HCT116 (cell line): ENCODE measurements around the gene TBKBP1. TPM values are rescaled to one million over a fixed set of nuclear protein-coding genes. Genes with fewer than 3 reads are reported as not detected.

ENCODE experiments used
- ATAC-seq: fragments of 200-7000 bp; cut with Tn5 transposase; 2 replicates; pipeline ENCODE4 v1.9.1; 2020; ENCODE audit warnings: mild to moderate bottlenecking, moderate library complexity
- BruUV-seq: library from RNA; stranded (reverse); fragments of 400-500 nt; replicated peaks from 2 replicates; lab custom pipeline; 2021; lab: Mats Ljungman, UMichigan
- CTCF ChIA-PET: fragments of 300-600 bp; sonication (Branson Sonifier 250); formaldehyde crosslinking; loops from one replicate; lab custom pipeline; 2021; ENCODE audit warnings: antibody characterized with exemption; lab: Charles Lee
- POLR2A ChIA-PET: fragments of 300-600, 350-600 bp; sonication (Branson Sonifier 250); formaldehyde crosslinking; loops from one replicate; lab custom pipeline; 2021; ENCODE audit warnings: antibody characterized with exemption; lab: Charles Lee
- RAD21 ChIA-PET, 2 experiments: fragments of 300-600 bp; sonication (Branson Sonifier 250); formaldehyde crosslinking; loops; one replicate each; lab custom pipeline; 2023; ENCODE audit warnings: low total read pairs in 2 of 2; ENCODE audit not compliant: uncharacterized antibody in 2 of 2, unreplicated experiment in 2 of 2, low non-redundant PET in 1 of 2; lab: Charles Lee
- DNase-seq: peaks from one replicate; pipeline ENCODE4 v3.0.0-alpha.2; 2010; ENCODE audit warnings: low read depth, low spot score
- H2AFZ ChIP-seq: fragments of 200-600 bp; shearing (Covaris generic), sonication (generic); 2 replicates; pipeline ENCODE4 v1.6.1; 2017; ENCODE audit warnings: low read depth, mixed run types, mixed read lengths, antibody characterized with exemption, low read length; ENCODE audit not compliant: poor library complexity, severe bottlenecking
- H3K27ac ChIP-seq: 2 replicates; pipeline ENCODE4 v1.5.1; 2012; ENCODE audit warnings: low read depth, low read length
- H3K27me3 ChIP-seq: fragments of 200-600 bp; sonication (generic); 2 replicates; pipeline ENCODE4 v1.6.1; 2016; ENCODE audit warnings: mixed run types, low read length, mixed read lengths; ENCODE audit not compliant: insufficient read depth
- H3K36me3 ChIP-seq, 2 experiments: fragments of 200-500 bp in 1 of 2; fragments of 200-600 bp in 1 of 2; sonication (Bioruptor generic) in 1 of 2; sonication (generic) in 1 of 2; 2 replicates each; pipeline versions ENCODE4 v1.5.1 to v1.6.1; 2014 to 2016; ENCODE audit warnings: low read length in 2 of 2, inconsistent platforms in 1 of 2, mixed read lengths in 1 of 2, mixed run types in 1 of 2; ENCODE audit not compliant: insufficient read depth in 2 of 2, control insufficient read depth in 1 of 2
- H3K4me1 ChIP-seq, 2 experiments: fragments of 200-600 bp in 1 of 2; sonication (generic) in 1 of 2; 2 replicates each; pipeline versions ENCODE4 v1.5.1 to v1.6.1; 2012 to 2017; ENCODE audit warnings: low read length in 2 of 2, inconsistent platforms in 1 of 2, mild to moderate bottlenecking in 1 of 2, mixed read lengths in 1 of 2, mixed run types in 1 of 2, moderate library complexity in 1 of 2; ENCODE audit not compliant: insufficient read depth in 2 of 2, control insufficient read depth in 1 of 2
- H3K4me2 ChIP-seq: fragments of 200-600 bp; sonication (generic); 2 replicates; pipeline ENCODE4 v1.6.1; 2017; ENCODE audit warnings: mixed run types, low read length, mixed read lengths
- H3K4me3 ChIP-seq, 2 experiments: fragments of 200-600 bp in 1 of 2; sonication (generic) in 1 of 2; replicated peaks in 1 of 2; 2 replicates each; pipeline ENCODE4 v1.5.1; 2011 to 2016; ENCODE audit warnings: low read length in 2 of 2, control low read depth in 1 of 2, low read depth in 1 of 2, mild to moderate bottlenecking in 1 of 2, mixed read lengths in 1 of 2, mixed run types in 1 of 2
- H3K79me2 ChIP-seq: fragments of 200-600 bp; sonication (generic); 2 replicates; pipeline ENCODE4 v1.6.1; 2017; ENCODE audit warnings: mild to moderate bottlenecking, mixed run types, low read length, moderate library complexity, mixed read lengths; ENCODE audit not compliant: insufficient read depth
- H3K9ac ChIP-seq: fragments of 200-600 bp; sonication (generic); 2 replicates; pipeline ENCODE4 v1.6.1; 2016; ENCODE audit warnings: low read length, mixed read lengths
- H3K9me2 ChIP-seq: fragments of 200-600 bp; sonication (generic), shearing (Covaris generic); 2 replicates; pipeline ENCODE4 v1.6.1; 2017; ENCODE audit warnings: mixed run types, mild to moderate bottlenecking, moderate library complexity; ENCODE audit not compliant: insufficient read depth
- H3K9me3 ChIP-seq, 2 experiments: fragments of 200-500 bp in 1 of 2; fragments of 200-600 bp in 1 of 2; sonication (Bioruptor generic) in 1 of 2; sonication (generic) in 1 of 2; 2 replicates each; pipeline ENCODE4 v1.6.1; 2014 to 2017; ENCODE audit warnings: low read length in 2 of 2, mixed read lengths in 2 of 2, inconsistent platforms in 1 of 2, low read depth in 1 of 2, mild to moderate bottlenecking in 1 of 2, mixed run types in 1 of 2, moderate library complexity in 1 of 2; ENCODE audit not compliant: control insufficient read depth in 1 of 2, insufficient read depth in 1 of 2
- H4K20me1 ChIP-seq: fragments of 200-600 bp; sonication (generic), shearing (Covaris generic); 2 replicates; pipeline ENCODE4 v1.6.1; 2017; ENCODE audit warnings: mixed run types, mild to moderate bottlenecking, moderate library complexity; ENCODE audit not compliant: insufficient read depth
- CEBPB ChIP-seq: IDR thresholded peaks from 2 replicates; pipeline ENCODE4 v1.6.1; 2012; ENCODE audit warnings: low read depth
- EGR1 ChIP-seq: IDR thresholded peaks from 2 replicates; pipeline ENCODE4 v1.6.1; 2012; ENCODE audit warnings: low read depth
- EZH2 ChIP-seq: fragments of 200-600 bp; sonication (generic); IDR thresholded peaks from 2 replicates; pipeline ENCODE4 v1.6.1; 2017; ENCODE audit warnings: antibody characterized with exemption, mixed run types
- EZH2phosphoT487 ChIP-seq: fragments of 200-600 bp; IDR thresholded peaks from 2 replicates; pipeline ENCODE4 v1.6.1; 2018; ENCODE audit warnings: antibody characterized with exemption, borderline replicate concordance
- FOSL1 ChIP-seq: IDR thresholded peaks from 2 replicates; pipeline ENCODE4 v1.6.1; 2012; ENCODE audit warnings: low read depth
- JUND ChIP-seq: IDR thresholded peaks from 2 replicates; pipeline ENCODE4 v1.6.1; 2012
- POLR2A ChIP-seq: IDR thresholded peaks from 2 replicates; pipeline ENCODE4 v1.7.0; 2011; ENCODE audit warnings: borderline replicate concordance; ENCODE audit not compliant: insufficient read depth, insufficient read length; ENCODE audit errors: extremely low read depth
- RAD21 ChIP-seq: IDR thresholded peaks from 2 replicates; pipeline ENCODE4 v1.6.1; 2012; ENCODE audit warnings: low read depth, mild to moderate bottlenecking
- SIN3A ChIP-seq: IDR thresholded peaks from 2 replicates; pipeline ENCODE4 v1.6.1; 2012; ENCODE audit warnings: low read depth
- SP1 ChIP-seq: IDR thresholded peaks from 2 replicates; pipeline ENCODE4 v1.6.1; 2012; ENCODE audit warnings: low read depth
- SRF ChIP-seq: IDR thresholded peaks from 2 replicates; pipeline ENCODE4 v1.6.1; 2012; ENCODE audit warnings: low read depth
- TCF7L2 ChIP-seq: IDR thresholded peaks from 2 replicates; pipeline ENCODE4 v1.7.0; 2011; ENCODE audit warnings: borderline replicate concordance, inconsistent platforms; ENCODE audit not compliant: insufficient read depth, insufficient read length; ENCODE audit errors: extremely low read depth
- intact Hi-C: fragments of 100-400 bp; cut with micrococcal nuclease; formaldehyde crosslinking; loops from 2 replicates; pipeline ENCODE4 v1.10.0; 2022
- total RNA-seq: library from RNA; stranded (reverse); gene quantifications from one replicate; pipeline ENCODE4 v1.2.1, GENCODE V29; 2021; ENCODE audit not compliant: unreplicated experiment
- TF ChIP-seq, protein P1 (sequence below): IDR thresholded peaks from 2 replicates; pipeline ENCODE4 v1.6.1; 2012
- TF ChIP-seq, protein P2 (sequence below): IDR thresholded peaks from 2 replicates; pipeline ENCODE4 v1.6.1; 2011; ENCODE audit warnings: mild to moderate bottlenecking, low read length, moderate library complexity; ENCODE audit not compliant: insufficient replicate concordance; ENCODE audit errors: extremely low read depth
- TF ChIP-seq, protein P3 (sequence below): IDR thresholded peaks from 2 replicates; pipeline ENCODE4 v1.6.1; 2012
- TF ChIP-seq, protein P4 (sequence below): IDR thresholded peaks from 2 replicates; pipeline ENCODE4 v1.6.1; 2012; ENCODE audit warnings: low read depth

The TBKBP1 gene
- total RNA-seq, 1 experiment from 2014 or later, result 12.4 TPM

DNA sequence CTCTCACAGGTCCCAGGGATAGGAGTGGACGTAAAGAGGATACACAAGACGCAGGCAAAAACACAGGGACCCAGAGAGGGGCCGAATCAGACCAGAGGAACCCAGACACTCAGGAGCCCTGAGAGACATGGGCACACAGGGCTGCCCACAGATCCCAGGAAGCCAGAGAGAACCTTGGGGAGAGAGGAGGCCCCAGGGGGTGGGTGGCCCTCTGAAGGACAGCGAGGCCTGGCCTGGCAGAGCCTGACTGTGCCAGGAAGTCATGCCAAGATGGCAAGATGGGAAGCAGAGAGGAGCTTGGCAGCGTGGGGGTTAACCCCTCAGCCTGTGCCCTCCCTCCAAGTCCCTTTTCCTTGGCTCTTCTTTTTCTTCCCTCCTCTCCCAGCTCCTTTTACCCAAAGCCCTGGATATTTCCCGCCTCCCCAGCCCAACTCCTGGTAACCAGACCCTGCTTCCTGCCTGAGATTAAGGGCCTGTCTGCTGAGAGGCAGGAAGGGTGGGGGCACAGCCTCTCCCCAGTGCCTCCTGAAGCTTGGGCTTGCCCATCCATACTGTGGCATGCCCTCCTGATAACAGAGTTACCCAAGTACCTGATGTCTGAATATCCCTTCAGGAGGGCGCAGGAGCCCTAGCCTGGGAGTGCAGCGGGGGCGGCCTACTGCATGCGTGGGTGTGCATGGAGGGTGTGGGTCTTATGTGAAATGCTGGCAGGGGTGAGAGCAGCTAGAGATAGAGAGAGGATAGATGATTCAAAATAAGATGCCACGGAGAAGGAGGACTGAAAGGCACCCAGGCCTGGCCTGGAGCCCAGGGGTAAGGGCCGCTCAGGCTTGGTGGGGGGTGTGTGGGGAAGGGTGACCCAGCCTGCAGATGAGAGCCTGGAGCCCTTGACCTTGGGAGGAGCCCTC lies 33.1 kb downstream of the TBKBP1 start:
- no peaks in the 10 kb centered on the region for H3K4me1 ChIP-seq
- intact Hi-C loops, result no loop called here
- POLR2A ChIA-PET, result no interaction called here
- TF ChIP-seq, protein P1, sequence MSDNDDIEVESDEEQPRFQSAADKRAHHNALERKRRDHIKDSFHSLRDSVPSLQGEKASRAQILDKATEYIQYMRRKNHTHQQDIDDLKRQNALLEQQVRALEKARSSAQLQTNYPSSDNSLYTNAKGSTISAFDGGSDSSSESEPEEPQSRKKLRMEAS, result no peak
- TF ChIP-seq, protein P2, sequence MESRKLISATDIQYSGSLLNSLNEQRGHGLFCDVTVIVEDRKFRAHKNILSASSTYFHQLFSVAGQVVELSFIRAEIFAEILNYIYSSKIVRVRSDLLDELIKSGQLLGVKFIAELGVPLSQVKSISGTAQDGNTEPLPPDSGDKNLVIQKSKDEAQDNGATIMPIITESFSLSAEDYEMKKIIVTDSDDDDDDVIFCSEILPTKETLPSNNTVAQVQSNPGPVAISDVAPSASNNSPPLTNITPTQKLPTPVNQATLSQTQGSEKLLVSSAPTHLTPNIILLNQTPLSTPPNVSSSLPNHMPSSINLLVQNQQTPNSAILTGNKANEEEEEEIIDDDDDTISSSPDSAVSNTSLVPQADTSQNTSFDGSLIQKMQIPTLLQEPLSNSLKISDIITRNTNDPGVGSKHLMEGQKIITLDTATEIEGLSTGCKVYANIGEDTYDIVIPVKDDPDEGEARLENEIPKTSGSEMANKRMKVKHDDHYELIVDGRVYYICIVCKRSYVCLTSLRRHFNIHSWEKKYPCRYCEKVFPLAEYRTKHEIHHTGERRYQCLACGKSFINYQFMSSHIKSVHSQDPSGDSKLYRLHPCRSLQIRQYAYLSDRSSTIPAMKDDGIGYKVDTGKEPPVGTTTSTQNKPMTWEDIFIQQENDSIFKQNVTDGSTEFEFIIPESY, result no peak
- TF ChIP-seq POLR2A (no peak), SP1 (no peak), JUND (no peak), FOSL1 (no peak), EZH2 (no peak), SRF (no peak), SIN3A (no peak), RAD21 (no peak), EGR1 (no peak), EZH2phosphoT487 (no peak), TCF7L2 (no peak), CEBPB (no peak)
- TF ChIP-seq, protein P3, sequence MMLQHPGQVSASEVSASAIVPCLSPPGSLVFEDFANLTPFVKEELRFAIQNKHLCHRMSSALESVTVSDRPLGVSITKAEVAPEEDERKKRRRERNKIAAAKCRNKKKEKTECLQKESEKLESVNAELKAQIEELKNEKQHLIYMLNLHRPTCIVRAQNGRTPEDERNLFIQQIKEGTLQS, result no peak
- TF ChIP-seq, protein P4, sequence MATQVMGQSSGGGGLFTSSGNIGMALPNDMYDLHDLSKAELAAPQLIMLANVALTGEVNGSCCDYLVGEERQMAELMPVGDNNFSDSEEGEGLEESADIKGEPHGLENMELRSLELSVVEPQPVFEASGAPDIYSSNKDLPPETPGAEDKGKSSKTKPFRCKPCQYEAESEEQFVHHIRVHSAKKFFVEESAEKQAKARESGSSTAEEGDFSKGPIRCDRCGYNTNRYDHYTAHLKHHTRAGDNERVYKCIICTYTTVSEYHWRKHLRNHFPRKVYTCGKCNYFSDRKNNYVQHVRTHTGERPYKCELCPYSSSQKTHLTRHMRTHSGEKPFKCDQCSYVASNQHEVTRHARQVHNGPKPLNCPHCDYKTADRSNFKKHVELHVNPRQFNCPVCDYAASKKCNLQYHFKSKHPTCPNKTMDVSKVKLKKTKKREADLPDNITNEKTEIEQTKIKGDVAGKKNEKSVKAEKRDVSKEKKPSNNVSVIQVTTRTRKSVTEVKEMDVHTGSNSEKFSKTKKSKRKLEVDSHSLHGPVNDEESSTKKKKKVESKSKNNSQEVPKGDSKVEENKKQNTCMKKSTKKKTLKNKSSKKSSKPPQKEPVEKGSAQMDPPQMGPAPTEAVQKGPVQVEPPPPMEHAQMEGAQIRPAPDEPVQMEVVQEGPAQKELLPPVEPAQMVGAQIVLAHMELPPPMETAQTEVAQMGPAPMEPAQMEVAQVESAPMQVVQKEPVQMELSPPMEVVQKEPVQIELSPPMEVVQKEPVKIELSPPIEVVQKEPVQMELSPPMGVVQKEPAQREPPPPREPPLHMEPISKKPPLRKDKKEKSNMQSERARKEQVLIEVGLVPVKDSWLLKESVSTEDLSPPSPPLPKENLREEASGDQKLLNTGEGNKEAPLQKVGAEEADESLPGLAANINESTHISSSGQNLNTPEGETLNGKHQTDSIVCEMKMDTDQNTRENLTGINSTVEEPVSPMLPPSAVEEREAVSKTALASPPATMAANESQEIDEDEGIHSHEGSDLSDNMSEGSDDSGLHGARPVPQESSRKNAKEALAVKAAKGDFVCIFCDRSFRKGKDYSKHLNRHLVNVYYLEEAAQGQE, result no peak
- H3K9me2 ChIP-seq, result no peaks in the 10 kb centered on the region
- no peak for ATAC-seq
- H3K4me2 ChIP-seq, result no peak overlapping the region
- no peaks in the 10 kb centered on the region for H3K9me3 ChIP-seq
- RAD21 ChIA-PET, result no interaction called here
- H3K9ac ChIP-seq, result no peak overlapping the region
- no peak overlapping the region for H2AFZ ChIP-seq
- no peaks in the 10 kb centered on the region for H4K20me1 ChIP-seq
- no TSS peak for BruUV-seq
- H3K79me2 ChIP-seq, result no peaks in the 10 kb centered on the region
- no peak for DNase-seq
- CTCF ChIA-PET, result no interaction called here
- no peak overlapping the region for H3K27ac ChIP-seq
- H3K27me3 ChIP-seq, result peaks cover under 1% of the 10 kb centered on the region; the same call in 1 of the 2 replicates
- no peak overlapping the region for H3K4me3 ChIP-seq
- H3K36me3 ChIP-seq, result no peaks in the 10 kb centered on the region
